ENCODE measurements around the gene DRGX.

Gene DRGX

GRCh38 chr10:49323171-49323895 is 72.6 kb downstream of the DRGX start:
- TF ChIP-seq, protein P1, sequence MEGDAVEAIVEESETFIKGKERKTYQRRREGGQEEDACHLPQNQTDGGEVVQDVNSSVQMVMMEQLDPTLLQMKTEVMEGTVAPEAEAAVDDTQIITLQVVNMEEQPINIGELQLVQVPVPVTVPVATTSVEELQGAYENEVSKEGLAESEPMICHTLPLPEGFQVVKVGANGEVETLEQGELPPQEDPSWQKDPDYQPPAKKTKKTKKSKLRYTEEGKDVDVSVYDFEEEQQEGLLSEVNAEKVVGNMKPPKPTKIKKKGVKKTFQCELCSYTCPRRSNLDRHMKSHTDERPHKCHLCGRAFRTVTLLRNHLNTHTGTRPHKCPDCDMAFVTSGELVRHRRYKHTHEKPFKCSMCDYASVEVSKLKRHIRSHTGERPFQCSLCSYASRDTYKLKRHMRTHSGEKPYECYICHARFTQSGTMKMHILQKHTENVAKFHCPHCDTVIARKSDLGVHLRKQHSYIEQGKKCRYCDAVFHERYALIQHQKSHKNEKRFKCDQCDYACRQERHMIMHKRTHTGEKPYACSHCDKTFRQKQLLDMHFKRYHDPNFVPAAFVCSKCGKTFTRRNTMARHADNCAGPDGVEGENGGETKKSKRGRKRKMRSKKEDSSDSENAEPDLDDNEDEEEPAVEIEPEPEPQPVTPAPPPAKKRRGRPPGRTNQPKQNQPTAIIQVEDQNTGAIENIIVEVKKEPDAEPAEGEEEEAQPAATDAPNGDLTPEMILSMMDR (IDR thresholded peaks at IDR 0.05; ENCODE audit: insufficient read depth, low read length, poor library complexity, severe bottlenecking), result no peak
- Histone ChIP-seq H3K4me3 (replicated peaks; ENCODE audit: low read depth, low read length) (no peak overlapping the region), H3K36me3 (ENCODE audit: control insufficient read depth, insufficient read depth, low read length) (no peaks in the 10 kb centered on the region), H3K27me3 (replicated peaks; ENCODE audit: control insufficient read depth, insufficient read depth, low read length) (no peaks in the 10 kb centered on the region; the same call in none of the 2 replicates)
- DNase-seq (ENCODE audit: extremely low read depth, insufficient read length), result no peak

DNA sequence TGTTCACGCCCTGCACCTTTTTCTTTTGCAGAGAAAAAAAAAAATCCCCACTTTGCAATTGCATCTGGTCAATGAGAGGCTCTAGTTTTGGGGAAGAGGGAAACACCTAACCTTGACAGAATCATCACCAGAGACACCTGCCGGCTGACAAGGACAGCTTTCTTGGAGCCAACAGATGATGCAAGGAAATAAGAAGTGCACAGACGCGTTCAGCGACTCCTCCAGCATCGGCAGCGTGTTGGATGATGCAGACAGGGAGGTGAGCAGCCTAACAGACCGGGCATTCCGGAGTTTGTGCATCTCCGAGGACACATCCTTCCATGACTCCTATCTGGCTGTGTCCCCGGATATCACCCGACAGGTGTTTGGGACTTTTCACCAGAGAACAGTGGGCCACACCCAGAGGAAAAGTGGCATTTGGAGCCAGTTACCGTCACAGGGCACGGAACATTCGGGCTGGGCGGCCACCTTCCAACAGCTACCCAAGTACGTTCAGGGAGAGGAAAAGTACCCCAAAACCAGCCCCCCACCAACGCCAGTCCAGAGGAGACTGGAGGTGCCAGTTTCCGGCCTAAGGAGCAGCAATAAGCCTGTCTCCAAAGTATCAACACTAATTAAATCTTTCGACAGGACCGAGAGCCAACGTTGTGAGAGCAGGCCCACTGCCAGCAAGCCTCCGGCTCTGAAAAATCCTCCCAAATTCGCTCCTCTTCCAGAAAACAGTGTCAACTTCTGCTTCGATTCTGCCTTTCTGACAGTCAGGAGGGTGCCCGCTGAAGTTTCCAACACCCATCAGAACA is 73.3 kb downstream of the DRGX start:
- DNase-seq (ENCODE audit: extremely low read depth, insufficient read length), result no peak
- Histone ChIP-seq H3K4me3 (replicated peaks; ENCODE audit: low read depth, low read length) (no peak overlapping the region), H3K27me3 (replicated peaks; ENCODE audit: control insufficient read depth, insufficient read depth, low read length) (no peaks in the 10 kb centered on the region; the same call in none of the 2 replicates), H3K36me3 (ENCODE audit: control insufficient read depth, insufficient read depth, low read length) (no peaks in the 10 kb centered on the region)
- TF ChIP-seq, protein P1 (IDR thresholded peaks at IDR 0.05; ENCODE audit: insufficient read depth, low read length, poor library complexity, severe bottlenecking), result no peak

DNA sequence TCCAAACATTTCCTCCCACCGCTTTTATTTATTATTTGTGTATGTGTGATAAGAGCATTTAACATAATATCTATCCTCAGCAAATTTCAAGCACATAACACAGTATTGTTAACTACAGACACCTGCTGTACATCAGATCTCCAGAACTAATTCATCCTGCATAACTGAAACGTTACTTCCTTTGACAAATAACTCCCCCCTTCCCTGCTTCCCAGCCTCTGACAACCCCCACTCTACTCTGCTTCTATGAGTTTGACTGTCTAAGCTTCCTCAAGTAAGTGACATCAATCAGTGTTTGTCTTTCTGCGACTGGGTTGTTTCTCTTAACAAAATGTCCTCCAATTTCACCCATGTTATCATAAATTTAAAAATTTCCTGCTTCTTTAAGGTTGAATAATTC is 74.9 kb downstream of the DRGX start:
- TF ChIP-seq, protein P1 (IDR thresholded peaks at IDR 0.05; ENCODE audit: insufficient read depth, low read length, poor library complexity, severe bottlenecking), result no peak
- Histone ChIP-seq H3K27me3 (replicated peaks; ENCODE audit: control insufficient read depth, insufficient read depth, low read length) (no peaks in the 10 kb centered on the region; the same call in none of the 2 replicates), H3K36me3 (ENCODE audit: control insufficient read depth, insufficient read depth, low read length) (no peaks in the 10 kb centered on the region)

DNA sequence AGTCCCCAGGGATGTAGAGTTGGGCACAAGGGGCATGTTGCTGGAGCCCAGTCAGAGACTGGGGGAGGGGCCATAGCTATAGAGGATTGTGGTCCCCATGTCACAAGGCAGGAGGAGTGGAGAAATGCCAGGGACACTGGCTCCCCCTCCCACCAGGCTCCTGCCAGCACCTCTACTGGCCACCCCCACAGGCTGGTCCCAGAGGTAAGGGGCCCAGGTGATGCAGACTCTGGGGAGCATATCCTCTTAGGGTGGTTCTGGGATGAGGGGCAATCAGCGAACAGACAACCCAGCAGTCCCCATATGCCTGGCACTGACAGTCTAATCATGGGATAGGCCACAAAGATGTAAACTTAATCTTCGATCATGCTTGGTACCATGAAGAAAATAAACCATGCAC is 75.7 kb downstream of the DRGX start:
- H3K36me3 ChIP-seq (ENCODE audit: control insufficient read depth, insufficient read depth, low read length), result no peaks in the 10 kb centered on the region
- TF ChIP-seq, protein P1 (IDR thresholded peaks at IDR 0.05; ENCODE audit: insufficient read depth, low read length, poor library complexity, severe bottlenecking), result no peak
- H3K4me3 ChIP-seq (replicated peaks; ENCODE audit: low read depth, low read length), result no peak overlapping the region
- no peak for DNase-seq (ENCODE audit: extremely low read depth, insufficient read length)
- no peaks in the 10 kb centered on the region; the same call in 1 of the 2 replicates for H3K27me3 ChIP-seq (replicated peaks; ENCODE audit: control insufficient read depth, insufficient read depth, low read length)

More for the DNA sequence above, 74.9 kb downstream of the DRGX start:
- no peak for DNase-seq (ENCODE audit: extremely low read depth, insufficient read length)
- H3K4me3 ChIP-seq (replicated peaks; ENCODE audit: low read depth, low read length), result no peak overlapping the region

DNA sequence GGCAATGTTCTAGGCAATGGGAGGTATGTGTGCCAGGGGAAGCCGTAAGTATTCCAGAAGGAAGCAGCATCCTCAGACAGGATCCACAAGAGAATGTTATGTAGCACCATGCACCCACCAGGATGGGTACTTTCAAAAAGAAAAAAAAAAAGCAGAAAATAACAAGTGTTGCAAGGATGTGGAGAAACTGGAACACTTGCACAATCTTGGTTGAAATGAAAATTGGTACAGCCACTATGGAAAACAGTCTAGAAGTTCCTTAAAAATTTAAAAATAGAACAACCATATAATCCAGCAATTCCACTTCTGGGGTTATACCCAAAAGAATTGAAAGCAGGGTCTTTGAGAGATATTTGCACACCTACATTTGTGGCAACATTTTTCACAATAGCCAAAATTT is 76.7 kb downstream of the DRGX start:
- Histone ChIP-seq H3K4me3 (replicated peaks; ENCODE audit: low read depth, low read length) (no peak overlapping the region), H3K36me3 (ENCODE audit: control insufficient read depth, insufficient read depth, low read length) (no peaks in the 10 kb centered on the region), H3K27me3 (replicated peaks; ENCODE audit: control insufficient read depth, insufficient read depth, low read length) (no peaks in the 10 kb centered on the region; the same call in 1 of the 2 replicates)
- DNase-seq (ENCODE audit: extremely low read depth, insufficient read length), result no peak
- TF ChIP-seq, protein P1 (IDR thresholded peaks at IDR 0.05; ENCODE audit: insufficient read depth, low read length, poor library complexity, severe bottlenecking), result no peak
